IPS DF 6.9 (cell line): Measurements from ENCODE around the gene METRN.

Source experiments
- DNase-seq: peaks from one replicate; pipeline ENCODE4 v3.0.0-alpha.2; 2013; ENCODE audit warnings: low read depth, low spot score
- H3K27ac ChIP-seq: one replicate; pipeline ENCODE4 v1.5.1; 2013; ENCODE audit warnings: low read length, control low read depth
- H3K27me3 ChIP-seq: 2 replicates; pipeline ENCODE4 v1.6.1; 2013; ENCODE audit warnings: mild to moderate bottlenecking, low read length; ENCODE audit not compliant: control insufficient read depth, insufficient read depth
- H3K36me3 ChIP-seq: 2 replicates; pipeline ENCODE4 v1.6.1; 2013; ENCODE audit warnings: low read length; ENCODE audit not compliant: control insufficient read depth, insufficient read depth
- H3K4me1 ChIP-seq: 2 replicates; pipeline ENCODE4 v1.6.1; 2013; ENCODE audit warnings: low read length; ENCODE audit not compliant: control insufficient read depth, insufficient read depth
- H3K4me3 ChIP-seq: 2 replicates; pipeline ENCODE4 v1.5.1; 2013; ENCODE audit warnings: mild to moderate bottlenecking, low read length
- H3K9me3 ChIP-seq: 2 replicates; pipeline ENCODE4 v1.6.1; 2013; ENCODE audit warnings: low read length, inconsistent platforms; ENCODE audit not compliant: control insufficient read depth, insufficient read depth
- WGBS: extraction: QIAGEN DNeasy Blood & Tissue Kit; methylation state at CpG from one replicate; pipeline ENCODE4 v1.1.7; 2013; ENCODE audit warnings: mixed read lengths, missing lambda C conversion rate; ENCODE audit not compliant: insufficient read length, insufficient coverage; 5-methylcytosine and 5-hydroxymethylcytosine counted together

METRN gene

GRCh38 chr16:726438-727290, 11.7 kb downstream of the METRN start, which contains the start of the genes CCDC78 and HAGHL:
CCDC78 (minus strand) TSS chr16:726443; CDS start chr16:726367, 76 bp downstream.
HAGHL (plus strand) TSS chr16:727106; CDS start chr16:727510, 404 bp downstream.
- no peak within 1 kb of the TSS for H3K27ac ChIP-seq
- no peak for DNase-seq
- peak within 1 kb of the TSS; percentile 51 for H3K4me3 ChIP-seq
- H3K36me3 ChIP-seq: no peaks in the 10 kb centered on the region
- no peaks in the 10 kb centered on the region for H3K9me3 ChIP-seq
- no CpG with 5 or more reads among the region's 88 CpGs for WGBS
- H3K27me3 ChIP-seq: no peaks in the 10 kb centered on the region
- peaks cover 3% of the 10 kb centered on the region; the same call in 1 of the 2 replicates for H3K4me1 ChIP-seq

- peaks cover 3% of the 10 kb centered on the region; the same call in 1 of the 2 replicates for H3K4me1 ChIP-seq
- no peaks in the 10 kb centered on the region for H3K27me3 ChIP-seq
- H3K27ac ChIP-seq: no peak overlapping the region
- H3K36me3 ChIP-seq: no peaks in the 10 kb centered on the region
- no peak for DNase-seq
- no peaks in the 10 kb centered on the region for H3K9me3 ChIP-seq
- peak overlapping the region; percentile 51 for H3K4me3 ChIP-seq
- no CpG with 5 or more reads among the region's 61 CpGs for WGBS
These were observed 12.5 kb downstream of the METRN start for GRCh38 chr16:727291-727977.

- Histone ChIP-seq H3K9me3 (no peaks in the 10 kb centered on the region), H3K4me1 (peaks cover 3% of the 10 kb centered on the region; the same call in 1 of the 2 replicates), H3K36me3 (no peaks in the 10 kb centered on the region), H3K27ac (no peak overlapping the region), H3K4me3 (peak overlapping the region; percentile 51; the same call in 1 of the 2 replicates), H3K27me3 (no peaks in the 10 kb centered on the region)
- no CpG with 5 or more reads among the region's 80 CpGs for WGBS
- no peak for DNase-seq
These were observed 13.4 kb downstream of the METRN start for GRCh38 chr16:728131-728889.

GRCh38 chr16:728890-729744, 14.2 kb downstream of the METRN start:
- no peak for DNase-seq
- no peaks in the 10 kb centered on the region for H3K9me3 ChIP-seq
- H3K36me3 ChIP-seq: 0 out of 2 replicates have a peak, but pooled peaks cover 3% of the 10 kb centered on the region
- WGBS: no CpG with 5 or more reads among the region's 55 CpGs
- H3K27ac ChIP-seq: no peak overlapping the region
- peaks cover 3% of the 10 kb centered on the region; the same call in 1 of the 2 replicates for H3K4me1 ChIP-seq
- H3K27me3 ChIP-seq: no peaks in the 10 kb centered on the region
- peak overlapping the region; percentile 51; the same call in 1 of the 2 replicates for H3K4me3 ChIP-seq

- no peaks in the 10 kb centered on the region for H3K9me3 ChIP-seq
- no peak overlapping the region for H3K4me3 ChIP-seq
- peaks cover 8% of the 10 kb centered on the region; the same call in 1 of the 2 replicates for H3K36me3 ChIP-seq
- no peaks in the 10 kb centered on the region for H3K27me3 ChIP-seq
- no peak overlapping the region for H3K27ac ChIP-seq
- DNase-seq: no peak
- WGBS: no CpG with 5 or more reads among the region's 37 CpGs
- H3K4me1 ChIP-seq: peaks cover 3% of the 10 kb centered on the region; the same call in 1 of the 2 replicates
These were observed 15.1 kb downstream of the METRN start for GRCh38 chr16:729768-730665.

- H3K27ac ChIP-seq: no peak overlapping the region
- H3K27me3 ChIP-seq: no peaks in the 10 kb centered on the region
- peaks cover 3% of the 10 kb centered on the region; the same call in 1 of the 2 replicates for H3K4me1 ChIP-seq
- WGBS: no CpG with 5 or more reads among the region's 22 CpGs
- peaks cover 12% of the 10 kb centered on the region; the same call in 1 of the 2 replicates for H3K36me3 ChIP-seq
- no peaks in the 10 kb centered on the region for H3K9me3 ChIP-seq
- H3K4me3 ChIP-seq: no peak overlapping the region
- DNase-seq: no peak
These were observed 16.0 kb downstream of the METRN start for GRCh38 chr16:730666-731509.

GRCh38 chr16:732332-732731, 17.4 kb downstream of the METRN start:
- no peak for DNase-seq
- WGBS: no CpG with 5 or more reads among the region's 12 CpGs
- Histone ChIP-seq H3K27ac (no peak overlapping the region), H3K36me3 (peaks cover 14% of the 10 kb centered on the region; the same call in 1 of the 2 replicates), H3K4me3 (no peak overlapping the region), H3K27me3 (no peaks in the 10 kb centered on the region), H3K4me1 (no peaks in the 10 kb centered on the region; the same call in 1 of the 2 replicates), H3K9me3 (no peaks in the 10 kb centered on the region)

- peaks cover 14% of the 10 kb centered on the region; the same call in 1 of the 2 replicates for H3K36me3 ChIP-seq
These were observed 18.0 kb downstream of the METRN start for GRCh38 chr16:732936-733335.

More at GRCh38 chr16:732936-733335, 18.0 kb downstream of the METRN start:
- H3K27me3 ChIP-seq: no peaks in the 10 kb centered on the region
- no CpG with 5 or more reads among the region's 13 CpGs for WGBS
- no peak overlapping the region for H3K4me3 ChIP-seq
- H3K4me1 ChIP-seq: no peaks in the 10 kb centered on the region; the same call in 1 of the 2 replicates
- H3K27ac ChIP-seq: no peak overlapping the region
- H3K9me3 ChIP-seq: no peaks in the 10 kb centered on the region
- no peak for DNase-seq
